ENCODE results near the gene TMEM120B. TPM values are rescaled to one million over a fixed set of nuclear protein-coding genes. Genes with fewer than 3 reads are reported as not detected.
A peak's percentile ranks its signal among the peaks of the same experiment; 100 is the strongest.

The TMEM120B gene
- polyA plus RNA-seq, 1 donor from 2014 or later: 9.8 TPM

- H3K27ac ChIP-seq (ENCODE audit: low read length): no peak overlapping the region
- H2AFZ ChIP-seq (ENCODE audit: low read depth, low read length): no peak overlapping the region
- TF ChIP-seq REST (IDR thresholded peaks at IDR 0.05; ENCODE audit: borderline replicate concordance) (no peak), MXI1 (conservative IDR thresholded peaks at IDR 0.05; ENCODE audit: poor library complexity, severe bottlenecking) (no peak), POLR2AphosphoS5 (IDR thresholded peaks at IDR 0.05) (no peak), SMC3 (conservative IDR thresholded peaks at IDR 0.05; ENCODE audit: poor library complexity) (peak; percentile 52), TAF1 (IDR thresholded peaks at IDR 0.05; ENCODE audit: low read depth) (no peak), EP300 (conservative IDR thresholded peaks at IDR 0.05; ENCODE audit: poor library complexity, severe bottlenecking) (no peak), RAD21 (conservative IDR thresholded peaks at IDR 0.05) (peak; percentile 16), EZH2 (IDR thresholded peaks at IDR 0.05; ENCODE audit: borderline replicate concordance, insufficient read depth, low read length, poor library complexity, severe bottlenecking) (no peak), CTCF (IDR thresholded peaks at IDR 0.05; ENCODE audit: poor library complexity, severe bottlenecking) (peak; percentile 55)
- H3F3A ChIP-seq (ENCODE audit: insufficient read depth, low read length, poor library complexity, severe bottlenecking): no peaks in the 10 kb centered on the region
- no peaks in the 10 kb centered on the region for H3K79me2 ChIP-seq (replicated peaks; ENCODE audit: insufficient read depth, low read length)
- no peak overlapping the region for H3K9ac ChIP-seq (ENCODE audit: low read length)
- H3K27me3 ChIP-seq (ENCODE audit: insufficient read depth, low read depth, low read length): no peaks in the 10 kb centered on the region
- no peaks in the 10 kb centered on the region for H4K20me1 ChIP-seq (ENCODE audit: insufficient read depth)
- no peaks in the 10 kb centered on the region for H3K9me3 ChIP-seq (ENCODE audit: low read length)
- H3K4me2 ChIP-seq (ENCODE audit: low read length): no peak overlapping the region
- no peaks in the 10 kb centered on the region for H3K36me3 ChIP-seq (ENCODE audit: insufficient read depth, low read length)
- no peaks in the 10 kb centered on the region for H3K9me2 ChIP-seq (ENCODE audit: insufficient read depth, low read length)
- H3K4me3 ChIP-seq (ENCODE audit: low read length): no peak overlapping the region
Measured at GRCh38 chr12:121776190-121777098, 63.9 kb downstream of the TMEM120B start.

GRCh38 chr12:121778567-121779421 lies 66.2 kb downstream of the TMEM120B start:
- H3K79me2 ChIP-seq (replicated peaks; ENCODE audit: insufficient read depth, low read length): no peaks in the 10 kb centered on the region
- no peak overlapping the region for H3K27ac ChIP-seq (ENCODE audit: low read length)
- H4K20me1 ChIP-seq (ENCODE audit: insufficient read depth): no peaks in the 10 kb centered on the region
- no peak overlapping the region for H3K9ac ChIP-seq (ENCODE audit: low read length)
- H3K36me3 ChIP-seq (ENCODE audit: insufficient read depth, low read length): no peaks in the 10 kb centered on the region
- TF ChIP-seq MXI1 (conservative IDR thresholded peaks at IDR 0.05; ENCODE audit: poor library complexity, severe bottlenecking): no peak
- no peak for TF ChIP-seq RAD21 (conservative IDR thresholded peaks at IDR 0.05)
- TF ChIP-seq EP300 (conservative IDR thresholded peaks at IDR 0.05; ENCODE audit: poor library complexity, severe bottlenecking): no peak
- no peak for TF ChIP-seq TAF1 (IDR thresholded peaks at IDR 0.05; ENCODE audit: low read depth)
- TF ChIP-seq EZH2 (IDR thresholded peaks at IDR 0.05; ENCODE audit: borderline replicate concordance, insufficient read depth, low read length, poor library complexity, severe bottlenecking): no peak
- no peak for TF ChIP-seq REST (IDR thresholded peaks at IDR 0.05; ENCODE audit: borderline replicate concordance)
- TF ChIP-seq POLR2AphosphoS5 (IDR thresholded peaks at IDR 0.05): no peak
- no peak for TF ChIP-seq SMC3 (conservative IDR thresholded peaks at IDR 0.05; ENCODE audit: poor library complexity)
- TF ChIP-seq CTCF (IDR thresholded peaks at IDR 0.05; ENCODE audit: poor library complexity, severe bottlenecking): no peak
- H3K4me2 ChIP-seq (ENCODE audit: low read length): no peak overlapping the region
- no peaks in the 10 kb centered on the region for H3K27me3 ChIP-seq (ENCODE audit: insufficient read depth, low read depth, low read length)
- H3K4me3 ChIP-seq (ENCODE audit: low read length): no peak overlapping the region
- H3K9me2 ChIP-seq (ENCODE audit: insufficient read depth, low read length): no peaks in the 10 kb centered on the region
- no peak overlapping the region for H2AFZ ChIP-seq (ENCODE audit: low read depth, low read length)
- H3K9me3 ChIP-seq (ENCODE audit: low read length): no peaks in the 10 kb centered on the region
- no peaks in the 10 kb centered on the region for H3F3A ChIP-seq (ENCODE audit: insufficient read depth, low read length, poor library complexity, severe bottlenecking)
